ENCODE results near the gene IQCM.

- TF ChIP-seq GATA3 (IDR thresholded peaks at IDR 0.05; ENCODE audit: low read depth, low read length) (no peak), GATA2 (IDR thresholded peaks at IDR 0.05; ENCODE audit: low read depth, low read length) (no peak)
These were observed 139.6 kb downstream of the IQCM start for GRCh38 chr4:149676076-149676475.
